MM.1S (cell line): Measurements from ENCODE around the gene CATSPERD.

Experiments used
- CTCF ChIP-seq: fragments of 300-600 bp; sonication (generic); IDR thresholded peaks from 2 replicates; pipeline ENCODE4 v1.5.1; 2016; ENCODE audit warnings: antibody characterized with exemption, low read length, mixed read lengths
- EZH2 ChIP-seq: fragments of 300-600 bp; sonication (generic); optimal IDR thresholded peaks from 2 replicates; pipeline ENCODE3; 2017; ENCODE audit warnings: low read depth, mild to moderate bottlenecking, antibody characterized with exemption, low read length, mixed read lengths

DNA sequence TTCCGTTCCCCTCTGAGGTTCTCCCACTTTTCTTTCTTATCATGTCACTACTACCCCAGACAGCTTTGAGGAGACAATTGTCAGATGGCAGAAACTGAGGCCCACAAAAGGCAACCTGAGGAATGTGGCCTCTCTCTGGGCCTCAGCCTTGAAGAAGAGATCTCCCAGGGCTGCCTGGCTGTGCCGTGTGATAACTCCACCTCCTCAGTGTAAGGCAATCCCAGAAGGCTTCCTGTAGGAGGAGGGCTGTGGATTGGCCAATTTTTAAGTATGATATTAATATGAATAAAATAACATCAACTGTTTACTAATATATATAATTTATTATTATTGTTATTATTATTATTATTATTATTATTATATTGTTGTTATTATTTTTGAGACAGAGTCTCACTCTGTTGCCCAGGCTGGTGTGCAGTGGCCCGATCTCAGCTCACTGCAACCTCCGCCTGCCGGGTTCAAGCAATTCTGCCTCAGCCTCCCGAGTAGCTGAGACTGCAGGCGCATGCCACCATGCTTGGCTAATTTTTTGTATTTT is 75.0 kb downstream of the CATSPERD start:
- TF ChIP-seq CTCF (no peak), EZH2 (no peak)
